ENCODE data around the gene SWSAP1. TPM values are rescaled to one million over a fixed set of nuclear protein-coding genes. Genes with fewer than 3 reads are reported as not detected.
A peak's percentile ranks its signal among the peaks of the same experiment; 100 is the strongest.

The SWSAP1 gene
- total RNA-seq, 1 experiment from 2014 or later = 1.4 TPM

DNA sequence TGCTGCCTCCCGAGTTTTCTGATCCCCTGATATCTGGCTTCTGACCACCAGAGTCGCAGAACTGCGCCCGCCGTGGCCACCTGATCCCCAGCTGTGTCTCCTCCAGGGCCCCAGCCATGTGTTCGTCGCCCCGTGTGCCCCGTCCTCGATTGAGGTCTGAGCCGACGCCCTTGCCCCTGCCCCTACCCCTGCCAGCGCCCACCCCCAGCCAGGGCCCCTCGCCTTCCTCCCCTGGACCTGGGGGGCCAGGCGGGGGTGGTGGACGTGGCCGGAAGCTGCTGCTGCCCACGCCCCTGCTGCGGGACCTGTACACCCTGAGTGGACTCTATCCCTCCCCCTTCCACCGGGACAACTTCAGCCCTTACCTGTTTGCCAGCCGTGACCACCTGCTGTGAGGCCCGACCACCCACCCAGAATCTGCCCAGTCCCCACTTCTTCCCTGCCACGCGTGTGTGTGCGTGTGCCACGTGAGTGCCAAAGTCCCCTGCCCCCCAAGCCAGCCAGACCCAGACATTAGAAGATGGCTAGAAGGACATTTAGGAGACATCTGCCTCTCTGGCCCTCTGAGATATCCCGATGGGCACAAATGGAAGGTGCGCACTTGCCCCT lies 10.1 kb upstream of the SWSAP1 start:
- Mint-ChIP-seq H3K36me3 (ENCODE audit: insufficient read depth, unreplicated experiment) (peaks cover 39% of the 10 kb centered on the region), H3K27me3 (ENCODE audit: insufficient read depth, unreplicated experiment) (no peaks in the 10 kb centered on the region), H3K27ac (ENCODE audit: low read depth, unreplicated experiment) (no peak overlapping the region), H3K4me1 (ENCODE audit: insufficient read depth, unreplicated experiment) (peaks cover 2% of the 10 kb centered on the region), H3K4me3 (ENCODE audit: unreplicated experiment) (no peak overlapping the region), H3K9me3 (ENCODE audit: unreplicated experiment) (no peaks in the 10 kb centered on the region)
- ChIA-PET CTCF (no interaction called here), POLR2A (interaction anchor here (1.1 kb wide), 1 partner anchor 9 kb away, joined by 3 read pairs; no protein-coding TSS in a partner anchor)
- TF ChIP-seq, protein P1, sequence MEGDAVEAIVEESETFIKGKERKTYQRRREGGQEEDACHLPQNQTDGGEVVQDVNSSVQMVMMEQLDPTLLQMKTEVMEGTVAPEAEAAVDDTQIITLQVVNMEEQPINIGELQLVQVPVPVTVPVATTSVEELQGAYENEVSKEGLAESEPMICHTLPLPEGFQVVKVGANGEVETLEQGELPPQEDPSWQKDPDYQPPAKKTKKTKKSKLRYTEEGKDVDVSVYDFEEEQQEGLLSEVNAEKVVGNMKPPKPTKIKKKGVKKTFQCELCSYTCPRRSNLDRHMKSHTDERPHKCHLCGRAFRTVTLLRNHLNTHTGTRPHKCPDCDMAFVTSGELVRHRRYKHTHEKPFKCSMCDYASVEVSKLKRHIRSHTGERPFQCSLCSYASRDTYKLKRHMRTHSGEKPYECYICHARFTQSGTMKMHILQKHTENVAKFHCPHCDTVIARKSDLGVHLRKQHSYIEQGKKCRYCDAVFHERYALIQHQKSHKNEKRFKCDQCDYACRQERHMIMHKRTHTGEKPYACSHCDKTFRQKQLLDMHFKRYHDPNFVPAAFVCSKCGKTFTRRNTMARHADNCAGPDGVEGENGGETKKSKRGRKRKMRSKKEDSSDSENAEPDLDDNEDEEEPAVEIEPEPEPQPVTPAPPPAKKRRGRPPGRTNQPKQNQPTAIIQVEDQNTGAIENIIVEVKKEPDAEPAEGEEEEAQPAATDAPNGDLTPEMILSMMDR (IDR thresholded peaks at IDR 0.05; ENCODE audit: unreplicated experiment) = no peak
- BruUV-seq (replicated peaks) = no TSS peak
- no peak for DNase-seq (ENCODE audit: unreplicated experiment)
- intact Hi-C loops (cut with micrococcal nuclease) = no loop called here

GRCh38 chr19:11364935-11365334 lies 9.5 kb upstream of the SWSAP1 start:
- TSS peak; percentile 52 for BruUV-seq (replicated peaks)
- ChIA-PET POLR2A (interaction anchor here (1.1 kb wide), 1 partner anchor 9 kb away, joined by 3 read pairs; no protein-coding TSS in a partner anchor), CTCF (no interaction called here)
- intact Hi-C loops (cut with micrococcal nuclease) = no loop called here
- TF ChIP-seq, protein P1 (IDR thresholded peaks at IDR 0.05; ENCODE audit: unreplicated experiment) = no peak
- Mint-ChIP-seq H3K36me3 (ENCODE audit: insufficient read depth, unreplicated experiment) (peaks cover 40% of the 10 kb centered on the region), H3K4me3 (ENCODE audit: unreplicated experiment) (no peak overlapping the region), H3K9me3 (ENCODE audit: unreplicated experiment) (no peaks in the 10 kb centered on the region), H3K27ac (ENCODE audit: low read depth, unreplicated experiment) (no peak overlapping the region), H3K4me1 (ENCODE audit: insufficient read depth, unreplicated experiment) (no peaks in the 10 kb centered on the region), H3K27me3 (ENCODE audit: insufficient read depth, unreplicated experiment) (no peaks in the 10 kb centered on the region)
- DNase-seq (ENCODE audit: unreplicated experiment) = no peak

GRCh38 chr19:11365557-11366117 lies 8.8 kb upstream of the SWSAP1 start:
- H3K27ac Mint-ChIP-seq (ENCODE audit: low read depth, unreplicated experiment) = no peak overlapping the region
- TF ChIP-seq, protein P1 (IDR thresholded peaks at IDR 0.05; ENCODE audit: unreplicated experiment) = no peak
- intact Hi-C loops (cut with micrococcal nuclease) = no loop called here
- no peaks in the 10 kb centered on the region for H3K27me3 Mint-ChIP-seq (ENCODE audit: insufficient read depth, unreplicated experiment)
- H3K9me3 Mint-ChIP-seq (ENCODE audit: unreplicated experiment) = no peaks in the 10 kb centered on the region
- no TSS peak for BruUV-seq (replicated peaks)
- ChIA-PET POLR2A (interaction anchor here (0.7 kb wide), 1 partner anchor 9 kb away, joined by 3 read pairs; the partner anchor contains the start of gene SWSAP1), CTCF (interaction anchor here (0.7 kb wide), 1 partner anchor 335 kb away, joined by 3 read pairs; no protein-coding TSS in a partner anchor)
- DNase-seq (ENCODE audit: unreplicated experiment) = no peak
- H3K36me3 Mint-ChIP-seq (ENCODE audit: insufficient read depth, unreplicated experiment) = peaks cover 45% of the 10 kb centered on the region
- no peak overlapping the region for H3K4me3 Mint-ChIP-seq (ENCODE audit: unreplicated experiment)
- no peaks in the 10 kb centered on the region for H3K4me1 Mint-ChIP-seq (ENCODE audit: insufficient read depth, unreplicated experiment)

GRCh38 chr19:11367528-11367927 lies 6.9 kb upstream of the SWSAP1 start:
- no TSS peak for BruUV-seq (replicated peaks)
- Mint-ChIP-seq H3K9me3 (ENCODE audit: unreplicated experiment) (no peaks in the 10 kb centered on the region), H3K4me1 (ENCODE audit: insufficient read depth, unreplicated experiment) (no peaks in the 10 kb centered on the region), H3K36me3 (ENCODE audit: insufficient read depth, unreplicated experiment) (peaks cover 31% of the 10 kb centered on the region), H3K4me3 (ENCODE audit: unreplicated experiment) (no peak overlapping the region), H3K27ac (ENCODE audit: low read depth, unreplicated experiment) (no peak overlapping the region), H3K27me3 (ENCODE audit: insufficient read depth, unreplicated experiment) (no peaks in the 10 kb centered on the region)
- TF ChIP-seq, protein P1 (IDR thresholded peaks at IDR 0.05; ENCODE audit: unreplicated experiment) = no peak
- CTCF ChIA-PET = interaction anchor here (0.8 to 1.9 kb wide), 2 partner anchors 14 to 56 kb away, joined by 5 to 6 read pairs; no protein-coding TSS in a partner anchor
- POLR2A ChIA-PET = interaction anchor here (1.6 kb wide), 1 partner anchor 21 kb away, joined by 6 read pairs; the partner anchor contains the start of genes CCDC159 and TMEM205
- no peak for DNase-seq (ENCODE audit: unreplicated experiment)
- intact Hi-C loops (cut with micrococcal nuclease) = no loop called here
